GM12891 (cell line): ENCODE measurements around the gene IZUMO1.

Source experiments
- PAX5 ChIP-seq: IDR thresholded peaks from 2 replicates; pipeline ENCODE4 v1.6.1; 2011; ENCODE audit warnings: low read length, moderate library complexity, mild to moderate bottlenecking; ENCODE audit not compliant: insufficient read depth, severe bottlenecking
- POLR2A ChIP-seq: IDR thresholded peaks from 2 replicates; pipeline ENCODE4 v1.6.1; 2011; ENCODE audit warnings: low read depth, low read length, control low read depth
- POLR2AphosphoS5 ChIP-seq: IDR thresholded peaks from 2 replicates; pipeline ENCODE4 v1.6.1; 2011; ENCODE audit warnings: low read depth, low read length, control low read depth
- SPI1 ChIP-seq: IDR thresholded peaks from 2 replicates; pipeline ENCODE4 v1.6.1; 2011; ENCODE audit warnings: low read depth, low read length, control low read depth
- TAF1 ChIP-seq: IDR thresholded peaks from 2 replicates; pipeline ENCODE4 v1.6.1; 2011; ENCODE audit warnings: low read depth, low read length, control low read depth

DNA sequence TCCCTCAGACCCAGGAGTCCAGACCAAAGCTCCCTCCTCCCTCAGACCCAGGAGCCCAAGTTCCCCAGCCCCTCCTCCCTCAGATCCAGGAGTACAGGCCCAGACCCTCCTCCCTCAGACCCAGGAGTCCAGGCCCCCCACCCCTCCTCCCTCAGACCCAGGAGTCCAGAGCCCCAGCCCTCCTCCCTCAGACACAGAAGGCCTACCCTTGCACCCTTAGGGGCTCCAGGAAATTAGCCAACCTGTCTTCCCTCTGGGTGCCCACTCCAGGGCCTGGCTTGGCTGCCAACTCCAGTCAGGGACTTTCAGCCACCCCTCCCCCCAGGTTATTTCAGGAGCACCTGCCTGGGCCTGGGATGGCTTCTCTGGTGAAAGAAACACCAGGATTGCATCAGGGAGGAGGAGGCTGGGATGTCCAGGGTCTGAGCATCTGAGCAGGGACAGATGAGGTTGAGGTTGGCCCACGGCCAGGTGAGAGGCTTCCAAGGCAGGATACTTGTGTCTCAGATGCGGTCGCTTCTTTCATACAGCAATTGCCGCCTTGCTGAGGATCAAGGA, 8.5 kb upstream of the IZUMO1 start, which contains the start of gene FGF21:
- TF ChIP-seq TAF1 (no peak), POLR2A (no peak), POLR2AphosphoS5 (no peak), SPI1 (no peak), PAX5 (no peak)
